ENCODE results near the gene HCAR2.
"Not testable (repeated sequence)": the region's sequence is repeated elsewhere in the genome, so short reads cannot be mapped to it uniquely, and the experiment has no call there.

HCAR2 gene

DNA sequence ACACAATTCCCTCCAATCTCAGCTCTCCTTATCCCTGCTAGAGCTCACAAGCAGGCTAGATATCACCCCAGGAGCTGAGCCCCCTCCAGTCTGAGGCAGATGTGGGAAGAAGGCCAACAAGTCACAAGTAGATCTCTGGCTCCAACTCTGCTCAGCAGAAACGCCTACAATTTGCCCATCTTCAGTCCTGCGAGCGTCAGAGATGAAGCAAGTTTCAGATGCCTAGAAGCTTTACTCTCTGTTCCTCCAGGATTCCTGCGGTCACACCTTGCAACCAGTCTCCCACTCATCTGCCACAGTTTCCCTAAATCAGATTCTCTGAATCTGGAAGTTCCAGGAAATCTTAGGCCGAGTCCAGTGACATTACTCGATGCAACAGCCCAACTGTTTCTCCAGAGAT, 12.1 kb upstream of the HCAR2 start:
- DNase-seq, result not testable (repeated sequence)

DNA sequence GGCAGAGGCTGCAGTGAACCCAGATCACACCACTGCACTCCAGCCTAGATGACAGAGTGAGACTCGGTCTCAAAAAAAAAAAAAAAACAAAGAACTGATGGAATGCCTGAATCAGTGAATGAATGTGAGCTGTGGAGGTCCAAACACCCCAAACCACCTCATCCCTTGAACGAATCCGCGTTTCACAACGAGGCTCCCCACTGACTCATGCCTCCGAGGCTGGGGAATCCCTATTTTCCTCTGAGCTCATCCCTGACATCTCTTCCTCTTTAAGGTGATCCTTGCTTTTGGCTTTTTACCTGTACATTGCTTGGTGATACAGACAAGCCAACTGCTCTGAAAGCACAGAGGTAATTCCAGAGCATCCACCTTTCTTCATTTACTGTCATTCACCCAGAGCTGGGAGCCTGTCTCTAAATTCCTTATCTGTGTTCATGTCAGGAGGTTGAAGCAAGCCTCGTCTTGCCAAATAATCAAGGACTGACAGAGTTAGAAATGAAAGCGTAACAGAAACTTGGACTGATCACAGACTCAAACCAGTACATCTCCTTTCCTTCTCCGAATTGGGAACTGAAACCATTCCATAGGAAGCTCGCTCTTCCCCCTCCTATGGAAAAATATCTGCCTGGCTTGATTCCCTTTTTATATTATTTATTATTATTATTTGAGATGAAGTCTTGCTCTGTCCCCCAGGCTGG, 10.5 kb upstream of the HCAR2 start:
- DNase-seq, result not testable (repeated sequence)

DNA sequence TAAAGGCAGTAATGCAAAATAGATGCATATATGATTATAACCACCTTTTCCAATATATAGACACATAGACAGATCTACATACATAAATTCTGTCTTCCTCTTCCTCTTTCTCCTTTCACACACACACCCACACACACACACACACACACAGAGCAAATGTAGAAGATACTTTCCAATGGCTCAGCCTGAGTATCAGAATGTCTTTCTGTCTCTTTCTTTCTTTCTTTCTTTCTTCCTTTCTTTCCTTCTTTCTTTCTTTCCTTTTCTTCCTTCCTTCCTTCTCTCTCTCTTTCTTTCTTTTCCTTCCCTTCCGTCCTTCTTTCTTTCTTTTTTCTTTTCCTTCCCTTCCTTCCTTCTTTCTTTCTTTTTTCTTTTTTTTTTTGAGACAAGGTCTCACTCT, 8.1 kb upstream of the HCAR2 start:
- not testable (repeated sequence) for DNase-seq

DNA sequence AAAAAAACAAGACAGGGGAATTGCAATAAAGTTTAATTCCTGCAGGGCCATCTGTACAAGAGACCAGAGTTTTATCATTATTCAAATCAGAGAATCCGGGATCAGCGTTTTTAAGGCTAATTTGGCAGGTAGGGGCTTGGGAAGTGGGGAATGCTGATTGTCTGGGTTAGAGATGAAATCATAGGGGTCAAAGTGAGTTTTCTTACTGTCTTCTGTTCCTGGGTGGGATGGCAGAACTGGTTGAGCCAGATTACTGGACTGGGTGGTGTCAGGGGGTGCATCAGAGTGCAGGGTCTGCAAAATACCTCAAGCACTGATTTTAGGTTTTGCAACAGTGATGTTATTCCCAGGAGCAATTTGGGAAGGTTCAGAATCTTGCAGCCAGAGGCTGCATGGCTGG, 7.2 kb upstream of the HCAR2 start:
- not testable (repeated sequence) for DNase-seq

DNA sequence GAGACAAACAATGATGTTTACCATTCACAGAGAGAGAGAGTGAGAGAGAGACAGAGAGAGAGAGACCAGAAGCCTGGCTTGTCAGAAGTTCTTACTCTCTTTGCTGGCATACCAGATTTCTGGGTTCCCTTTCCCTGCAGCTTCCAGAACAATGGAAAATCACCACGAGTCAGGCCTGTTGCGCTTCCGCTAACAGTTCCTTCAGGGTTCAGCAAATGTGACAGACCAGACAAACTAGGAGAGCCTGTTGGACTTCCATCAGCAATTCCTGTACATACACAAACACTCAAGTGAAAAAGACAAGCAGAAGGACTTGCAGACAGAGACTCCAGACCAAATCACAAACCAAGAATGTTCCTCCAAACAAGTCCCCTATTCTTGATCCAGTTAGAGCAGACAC, 6.1 kb upstream of the HCAR2 start:
- not testable (repeated sequence) for DNase-seq

DNA sequence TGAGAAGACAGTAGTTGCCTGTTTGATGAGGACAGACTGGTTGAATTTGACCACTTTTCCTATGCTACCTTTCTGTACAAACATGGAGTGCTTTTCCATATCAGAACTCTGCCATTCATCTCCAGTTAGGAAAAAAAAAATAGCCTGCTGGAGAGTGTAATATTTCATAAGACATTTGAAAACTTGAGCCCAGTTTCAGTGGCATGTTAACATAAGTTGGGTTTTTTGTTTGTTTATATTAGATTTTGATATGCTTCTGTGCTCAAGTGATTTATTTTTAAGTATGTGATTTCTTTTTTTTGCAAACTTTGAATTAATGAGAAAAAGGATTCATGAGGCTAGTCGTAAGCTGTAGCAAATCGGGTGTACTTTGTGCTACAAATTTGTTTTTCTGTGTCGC, 684 bp upstream of the HCAR2 start:
- DNase-seq, result not testable (repeated sequence)

DNA sequence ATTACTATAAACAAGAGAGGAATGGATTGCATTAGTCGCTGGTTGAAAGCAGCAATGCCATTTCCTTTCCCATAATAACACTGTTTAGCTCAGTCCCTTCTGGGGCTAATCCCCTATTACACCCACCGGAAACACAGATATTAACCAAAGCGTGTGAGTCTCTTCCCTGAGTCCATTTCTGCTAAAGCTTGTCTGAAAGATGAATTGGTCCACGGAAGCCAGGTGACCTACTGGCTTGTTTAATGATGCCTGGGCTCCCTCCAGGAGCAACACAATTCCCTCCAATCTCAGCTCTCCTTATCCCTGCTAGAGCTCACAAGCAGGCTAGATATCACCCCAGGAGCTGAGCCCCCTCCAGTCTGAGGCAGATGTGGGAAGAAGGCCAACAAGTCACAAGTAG, 1.7 kb downstream of the HCAR2 start:
- not testable (repeated sequence) for DNase-seq

DNA sequence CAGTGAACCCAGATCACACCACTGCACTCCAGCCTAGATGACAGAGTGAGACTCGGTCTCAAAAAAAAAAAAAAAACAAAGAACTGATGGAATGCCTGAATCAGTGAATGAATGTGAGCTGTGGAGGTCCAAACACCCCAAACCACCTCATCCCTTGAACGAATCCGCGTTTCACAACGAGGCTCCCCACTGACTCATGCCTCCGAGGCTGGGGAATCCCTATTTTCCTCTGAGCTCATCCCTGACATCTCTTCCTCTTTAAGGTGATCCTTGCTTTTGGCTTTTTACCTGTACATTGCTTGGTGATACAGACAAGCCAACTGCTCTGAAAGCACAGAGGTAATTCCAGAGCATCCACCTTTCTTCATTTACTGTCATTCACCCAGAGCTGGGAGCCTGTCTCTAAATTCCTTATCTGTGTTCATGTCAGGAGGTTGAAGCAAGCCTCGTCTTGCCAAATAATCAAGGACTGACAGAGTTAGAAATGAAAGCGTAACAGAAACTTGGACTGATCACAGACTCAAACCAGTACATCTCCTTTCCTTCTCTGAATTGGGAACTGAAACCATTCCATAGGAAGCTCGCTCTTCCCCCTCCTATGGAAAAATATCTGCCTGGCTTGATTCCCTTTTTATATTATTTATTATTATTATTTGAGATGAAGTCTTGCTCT, 3.0 kb downstream of the HCAR2 start:
- DNase-seq, result not testable (repeated sequence)

DNA sequence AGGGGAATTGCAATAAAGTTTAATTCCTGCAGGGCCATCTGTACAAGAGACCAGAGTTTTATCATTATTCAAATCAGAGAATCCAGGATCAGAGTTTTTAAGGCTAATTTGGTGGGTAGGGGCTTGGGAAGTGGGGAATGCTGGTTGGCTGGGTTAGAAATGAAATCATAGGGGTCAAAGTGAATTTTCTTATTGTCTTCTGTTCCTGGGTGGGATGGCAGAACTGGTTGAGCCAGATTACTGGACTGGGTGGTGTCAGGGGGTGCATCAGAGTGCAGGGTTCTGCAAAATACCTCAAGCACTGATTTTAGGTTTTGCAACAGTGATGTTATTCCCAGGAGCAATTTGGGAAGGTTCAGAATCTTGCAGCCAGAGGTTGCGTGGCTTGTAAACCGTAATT, 6.2 kb downstream of the HCAR2 start:
- not testable (repeated sequence) for DNase-seq

DNA sequence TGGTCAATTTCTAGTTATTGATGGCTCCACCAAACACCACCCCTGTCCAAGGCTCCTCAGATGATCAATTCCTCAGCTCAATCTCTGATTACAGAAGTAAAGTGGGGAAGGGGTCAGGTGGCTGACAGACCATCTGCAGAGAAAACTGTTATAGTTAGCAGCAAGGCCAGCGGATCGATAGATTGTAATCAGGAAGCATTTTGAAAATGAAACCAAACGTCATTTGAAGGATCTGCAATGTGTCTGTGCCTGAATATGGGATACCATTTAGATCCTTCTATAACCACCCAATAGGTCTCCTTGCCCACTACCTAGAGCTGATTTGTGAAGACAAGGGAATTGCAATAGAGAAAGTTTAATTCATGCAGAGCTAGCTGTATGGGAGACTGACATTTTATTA, 11.6 kb downstream of the HCAR2 start:
- DNase-seq, result no peak

DNA sequence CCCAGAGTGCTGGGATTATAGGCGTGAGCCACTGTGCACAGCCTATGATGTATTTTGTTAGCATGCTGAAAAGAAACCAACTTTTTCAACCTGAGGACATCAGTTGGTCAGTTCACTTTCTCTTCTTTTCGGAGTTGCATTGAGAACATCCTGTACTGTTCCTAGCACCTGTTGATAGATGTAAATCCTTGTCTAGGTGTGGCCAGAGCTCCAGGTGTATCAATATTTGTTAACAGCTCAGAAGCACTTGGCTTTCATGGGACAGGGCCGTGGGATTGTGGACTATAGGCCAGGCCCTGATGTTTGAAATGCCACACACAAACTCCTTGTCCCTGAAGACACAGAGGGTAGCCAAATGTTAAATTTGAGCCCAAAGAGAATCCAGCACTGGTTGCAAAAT, 14.9 kb downstream of the HCAR2 start:
- no peak for DNase-seq

DNA sequence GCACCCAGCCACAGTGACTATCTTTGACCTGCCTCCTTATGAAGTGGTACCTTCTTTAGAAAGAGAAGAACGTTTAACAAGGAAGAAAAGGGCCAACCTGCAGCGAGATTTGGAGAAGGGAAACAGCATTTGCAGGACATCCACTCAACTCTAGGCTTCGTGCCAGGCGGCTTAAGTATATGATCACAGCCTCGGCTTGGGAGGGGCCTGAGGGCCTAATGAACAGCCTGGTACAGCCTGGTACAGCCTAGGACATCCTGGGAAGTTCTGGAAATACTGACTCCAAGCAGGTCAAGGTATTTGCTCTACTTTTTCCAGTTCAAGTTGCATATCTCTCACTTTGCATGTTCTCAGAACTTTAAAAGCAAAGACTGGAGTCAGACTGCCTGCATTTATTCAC, 16.1 kb downstream of the HCAR2 start:
- DNase-seq, result peak; percentile 56

DNA sequence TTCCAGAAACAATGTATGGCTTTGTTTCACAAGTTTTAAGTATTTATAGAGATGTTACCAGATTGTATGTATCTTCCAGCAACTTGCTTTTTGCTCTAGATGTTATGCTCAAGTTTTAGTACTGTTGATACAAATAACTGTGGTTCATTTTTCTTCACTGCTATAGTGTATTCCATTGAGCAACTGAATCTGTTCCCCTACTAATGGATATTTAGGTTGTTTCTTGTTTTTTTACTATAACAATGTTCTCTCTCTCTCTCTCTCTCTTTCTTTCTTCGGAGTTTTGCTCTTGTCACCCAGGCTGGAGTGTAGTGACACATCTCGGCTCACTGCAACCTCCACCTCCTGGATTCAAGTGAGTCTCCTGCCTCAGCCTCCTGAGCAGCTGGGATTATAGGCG, 16.6 kb downstream of the HCAR2 start:
- no peak for DNase-seq

DNA sequence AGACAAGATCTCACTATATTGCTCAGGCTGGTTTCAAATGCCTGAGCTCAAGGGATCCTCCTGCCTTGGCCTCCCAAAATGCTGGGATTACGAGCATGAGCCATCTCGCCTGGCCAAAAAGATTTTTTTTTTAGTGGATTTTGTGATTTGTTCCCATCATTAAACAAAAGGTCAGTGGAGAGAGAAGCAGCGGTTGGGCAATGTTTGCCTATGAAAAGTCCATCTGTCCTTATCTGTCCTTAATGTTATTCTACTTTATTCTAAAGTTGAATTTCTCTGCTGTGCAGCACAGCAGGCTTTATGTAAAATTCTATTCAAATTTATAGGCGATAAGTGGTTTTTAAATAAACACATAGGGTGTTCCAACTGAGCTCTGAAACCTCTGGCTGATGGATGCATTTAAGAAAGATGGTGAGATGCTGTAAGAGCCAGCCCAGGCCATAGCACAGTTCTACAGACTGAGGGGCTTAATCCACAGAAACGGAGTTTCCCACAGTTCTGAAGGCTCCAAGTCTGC, 18.8 kb downstream of the HCAR2 start:
- DNase-seq, result no peak

DNA sequence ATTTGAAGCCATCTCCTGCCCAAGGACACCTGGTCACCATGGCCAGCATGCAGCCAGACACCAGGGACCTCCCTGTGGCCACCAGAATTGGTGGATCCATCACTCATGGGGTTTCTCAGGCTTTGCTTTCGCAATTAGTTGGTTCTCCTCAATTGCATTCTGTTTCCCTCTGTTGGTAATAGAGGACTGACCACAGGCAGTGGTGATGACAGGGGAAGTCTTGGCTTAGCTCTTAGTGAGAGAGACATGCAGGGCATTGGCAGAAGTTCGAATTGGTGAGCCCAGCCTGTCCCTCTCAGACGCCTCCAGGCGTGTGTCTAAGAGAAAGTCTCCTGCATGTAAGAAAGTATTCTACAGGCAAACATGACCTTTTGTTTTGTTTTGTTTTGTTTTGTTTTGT, 21.3 kb downstream of the HCAR2 start:
- no peak for DNase-seq

DNA sequence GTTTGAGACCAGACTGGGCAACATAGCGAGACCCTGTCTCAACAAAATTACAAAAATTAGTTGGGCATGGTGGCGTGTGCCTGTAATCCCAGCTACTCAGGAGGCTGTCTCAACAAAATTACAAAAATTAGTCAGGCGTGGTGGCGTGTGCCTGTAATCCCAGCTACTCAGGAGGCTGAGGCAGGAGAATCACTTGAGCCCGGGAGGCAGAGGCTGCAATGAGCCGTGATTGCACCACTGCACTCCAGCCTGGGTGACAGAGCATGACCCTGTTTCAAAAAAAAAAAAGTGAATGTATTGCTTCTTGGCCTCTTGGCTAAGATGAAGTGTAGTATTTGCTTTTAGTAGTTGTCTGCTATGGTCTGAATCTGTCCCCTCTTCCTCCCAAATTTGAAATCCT, 22.2 kb downstream of the HCAR2 start:
- not testable (repeated sequence) for DNase-seq

DNA sequence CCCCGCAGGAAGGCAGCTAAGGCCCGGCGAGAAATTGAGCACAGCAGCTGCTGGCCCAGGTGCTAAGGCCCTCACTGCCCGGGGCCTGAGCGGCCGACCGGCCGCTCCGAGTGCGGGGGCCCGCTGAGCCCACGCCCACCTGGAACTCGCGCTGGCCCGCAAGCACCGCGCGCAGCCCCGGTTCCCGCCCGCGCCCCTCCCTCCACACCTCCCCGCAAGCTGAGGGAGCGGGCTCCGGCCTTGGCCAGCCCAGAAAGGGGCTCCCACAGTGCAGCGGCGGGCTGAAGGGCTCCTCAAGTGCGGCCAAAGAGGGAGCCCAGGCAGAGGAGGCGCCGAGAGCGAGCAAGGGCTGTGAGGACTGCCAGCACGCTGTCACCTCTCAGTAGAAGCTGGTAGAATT, 26.4 kb downstream of the HCAR2 start:
- not testable (repeated sequence) for DNase-seq

DNA sequence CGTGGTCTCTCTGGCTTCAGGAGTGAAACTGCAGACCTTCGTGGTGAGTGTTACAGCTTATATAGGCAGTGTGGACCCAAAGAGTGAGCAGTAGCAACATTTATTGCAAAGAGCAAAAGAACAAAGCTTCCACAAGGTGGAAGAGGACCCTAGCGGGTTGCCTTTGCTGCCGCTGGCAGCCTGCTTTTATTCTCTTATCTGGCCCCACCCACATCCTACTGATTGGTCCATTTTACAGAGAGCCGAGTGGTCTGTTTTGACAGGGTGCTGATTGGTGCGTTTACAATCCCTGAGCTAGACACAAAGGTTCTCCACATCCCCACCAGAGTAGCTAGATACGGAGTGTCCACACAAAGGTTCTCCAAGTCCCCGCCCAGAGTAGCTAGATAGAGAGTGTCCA, 27.1 kb downstream of the HCAR2 start:
- DNase-seq, result not testable (repeated sequence)

DNA sequence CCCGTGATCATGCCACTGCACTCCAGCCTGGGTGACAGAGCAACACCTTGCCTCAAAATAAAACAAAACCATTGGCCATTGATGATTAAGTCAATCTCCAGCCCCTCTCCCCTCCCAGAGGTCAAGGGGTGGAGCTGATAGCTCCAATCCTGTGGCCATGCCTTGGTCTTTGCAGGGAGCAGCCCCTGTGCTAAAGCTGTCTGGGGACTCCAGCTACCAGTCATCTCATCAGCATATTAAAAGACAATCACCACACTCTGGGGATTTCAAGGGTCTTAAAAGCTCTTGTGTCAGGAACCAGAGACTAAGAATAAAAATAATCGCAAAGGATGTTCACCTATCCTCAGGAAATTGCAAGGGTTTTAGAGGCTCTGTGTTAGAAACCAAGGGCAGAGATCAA, 30.6 kb downstream of the HCAR2 start:
- no peak for DNase-seq

DNA sequence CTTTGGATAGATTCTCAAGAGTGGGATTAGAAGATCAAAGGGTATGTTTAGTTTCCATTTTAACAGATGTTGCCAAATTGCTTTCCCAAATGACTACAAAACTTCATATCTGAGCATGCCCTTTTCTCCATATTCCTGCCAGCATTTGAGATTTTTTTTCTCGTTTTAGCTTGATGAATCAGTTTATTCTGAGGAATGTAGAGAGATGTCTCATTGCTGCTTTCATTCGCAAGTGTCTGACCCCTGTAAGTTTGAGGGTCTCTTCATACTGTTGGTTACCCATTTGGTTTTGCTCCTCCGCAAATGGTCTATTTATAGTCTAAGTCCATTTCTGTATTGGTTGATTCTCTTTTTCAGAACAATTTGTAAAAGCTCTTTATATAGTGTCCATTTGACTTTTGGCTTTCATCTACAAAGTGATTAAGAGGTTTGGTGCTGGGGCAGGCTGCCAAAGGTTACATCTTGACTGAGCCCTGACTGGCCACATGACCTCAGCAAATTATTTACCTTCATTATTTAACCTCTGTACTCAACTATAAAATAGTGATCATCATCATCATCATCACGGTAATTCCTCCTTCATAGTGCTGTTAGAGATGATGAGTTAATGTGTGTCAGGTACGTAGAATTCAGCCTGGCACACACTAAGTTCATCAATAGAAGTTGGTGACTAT, 33.6 kb downstream of the HCAR2 start:
- DNase-seq, result no peak

DNA sequence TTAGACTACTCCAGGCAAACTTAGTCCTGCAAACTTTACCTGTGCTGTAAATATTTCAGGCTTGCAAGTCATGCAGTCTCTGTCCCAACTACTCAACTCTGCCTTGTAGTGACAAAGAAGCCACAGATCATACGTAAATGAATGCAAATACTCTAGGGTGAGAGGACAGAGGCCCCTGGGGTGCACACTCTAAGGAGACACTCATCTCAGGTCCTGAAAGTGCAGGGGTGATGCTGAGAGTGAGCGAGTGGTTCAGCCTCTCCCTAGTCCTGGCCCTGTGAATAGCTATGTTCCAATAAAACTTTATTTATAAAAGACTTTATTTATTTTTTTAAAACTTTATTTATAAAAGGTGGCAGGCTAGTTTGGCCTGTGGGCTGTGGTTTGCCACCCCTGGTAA, 34.9 kb downstream of the HCAR2 start:
- no peak for DNase-seq

DNA sequence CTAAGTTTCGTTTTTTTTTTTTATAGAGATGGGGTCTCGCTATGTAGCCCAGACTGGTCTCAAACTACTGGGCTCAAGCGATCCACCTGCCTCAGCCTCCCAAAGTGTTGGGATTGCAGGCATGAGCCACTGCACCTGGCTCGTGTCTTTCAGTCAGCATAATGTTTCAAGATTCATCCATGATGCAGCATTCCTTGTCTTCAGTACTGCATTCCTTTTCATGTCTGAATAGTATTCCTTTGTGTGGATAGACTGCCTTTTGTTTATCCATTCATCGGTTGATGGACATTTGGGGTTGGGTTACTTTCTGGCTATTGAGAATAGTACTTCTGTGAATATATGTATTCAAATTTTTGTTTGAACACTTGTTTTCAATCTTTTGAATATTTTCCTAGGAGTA, 37.4 kb downstream of the HCAR2 start:
- no peak for DNase-seq

DNA sequence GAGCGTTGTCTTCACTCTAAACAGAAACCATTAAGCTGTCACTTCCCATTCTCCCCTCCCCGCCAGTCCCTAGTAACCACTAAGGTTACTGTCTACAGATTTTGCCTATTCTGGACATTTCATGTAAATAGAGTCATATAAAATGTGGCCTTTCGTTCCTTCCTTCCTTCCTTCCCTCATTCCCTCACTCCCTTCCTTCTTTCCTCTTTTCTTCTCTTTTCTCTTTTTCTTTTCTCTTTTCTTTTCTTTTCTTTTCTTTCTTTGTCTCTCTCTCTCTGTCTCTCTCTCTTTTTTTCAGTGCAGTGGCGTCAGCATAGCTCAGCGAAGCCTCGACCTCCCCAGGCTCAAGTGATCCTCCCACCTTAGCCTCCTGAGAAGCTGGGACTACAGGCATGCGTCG, 37.8 kb downstream of the HCAR2 start:
- no peak for DNase-seq

DNA sequence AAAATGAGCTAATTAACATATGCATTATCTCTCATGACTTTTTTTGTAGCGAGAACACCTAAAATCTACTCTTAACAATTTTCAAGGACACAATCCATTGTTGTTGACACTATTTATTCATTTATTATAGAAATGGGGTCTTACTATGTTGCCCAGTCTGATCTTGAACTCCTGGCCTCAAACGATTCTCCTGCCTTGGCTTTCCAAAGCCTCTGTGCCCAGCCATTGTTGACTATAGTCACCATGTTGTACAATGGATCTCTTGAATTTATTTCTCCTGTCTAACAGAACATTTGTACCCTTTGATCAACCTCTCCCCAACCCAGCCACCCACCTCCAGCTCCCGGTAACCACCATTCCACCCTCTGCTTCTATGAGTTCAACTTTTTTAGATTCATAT, 41.2 kb downstream of the HCAR2 start:
- DNase-seq, result no peak

Data from NCI-H2029 treated with DMSO at 0.1 percent for 48 hours (cell line).